Measurements from ENCODE around the gene DACH1. TPM values are rescaled to one million over a fixed set of nuclear protein-coding genes. Genes with fewer than 3 reads are reported as not detected.

Gene DACH1
- total and polyA plus RNA-seq, 2 of the 13 experiments (the other 11 are each of a cell fraction or from before 2014, with no cell fraction given), result not detected

GRCh38 chr13:71590654-71591148, 276.3 kb downstream of the DACH1 start:
- H3K9me3 ChIP-seq (ENCODE audit: low read length), result no peaks in the 10 kb centered on the region
- 5% methylated on average over 3 of the region's 3 CpGs for WGBS (ENCODE audit: low lambda C conversion rate)
- FAIRE-seq (no peak), ATAC-seq (no peak), DNase-seq (ENCODE audit: low spot score) (no peak)
- in situ Hi-C loops (cut with HindIII; ENCODE audit: extremely low pct_ligation_motif_present, low pct_unique_long_range_greater_than_20kb), result no loop called here
- H3K27ac ChIP-seq (ENCODE audit: extremely low read length, insufficient read depth, low read length), result no peak overlapping the region
- TF ChIP-seq SSRP1 (CRISPR knock-in tag; IDR thresholded peaks at IDR 0.05) (no peak), PRDM10 (CRISPR knock-in tag; IDR thresholded peaks at IDR 0.05; ENCODE audit: low read depth) (no peak), ZNF280B (CRISPR knock-in tag; IDR thresholded peaks at IDR 0.05; ENCODE audit: borderline replicate concordance) (no peak), PPARG (CRISPR knock-in tag; conservative IDR thresholded peaks at IDR 0.05) (no peak), ZNF569 (CRISPR knock-in tag; IDR thresholded peaks at IDR 0.05; ENCODE audit: borderline replicate concordance) (no peak), ASH2L (IDR thresholded peaks at IDR 0.05; ENCODE audit: insufficient read length, low read depth, low read length) (no peak), ZNF75D (CRISPR knock-in tag; IDR thresholded peaks at IDR 0.05; ENCODE audit: borderline replicate concordance) (no peak), ZMYM4 (CRISPR knock-in tag; IDR thresholded peaks at IDR 0.05) (no peak), SMAD9 (CRISPR knock-in tag; IDR thresholded peaks at IDR 0.05) (no peak), DMAP1 (CRISPR knock-in tag; IDR thresholded peaks at IDR 0.05) (no peak), KDM2A (CRISPR knock-in tag; IDR thresholded peaks at IDR 0.05; ENCODE audit: borderline replicate concordance, low read depth) (no peak), SATB2 (CRISPR knock-in tag; IDR thresholded peaks at IDR 0.05) (no peak), EEA1 (CRISPR knock-in tag; IDR thresholded peaks at IDR 0.05; ENCODE audit: borderline replicate concordance) (no peak), HNRNPLL (IDR thresholded peaks at IDR 0.05; ENCODE audit: low read depth, low read length, poor library complexity, severe bottlenecking) (no peak), MATR3 (CRISPR knock-in tag; IDR thresholded peaks at IDR 0.05) (no peak), BRF2 (CRISPR knock-in tag; IDR thresholded peaks at IDR 0.05) (no peak)
- ChIA-PET CTCF (ENCODE audit: low intra/inter-chr PET ratio, low total read pairs) (no interaction called here), POLR2A (no interaction called here)
- H3K79me2 ChIP-seq (ENCODE audit: insufficient read depth, low read length), result no peaks in the 10 kb centered on the region
- no TSS peak for BruUV-seq (replicated peaks)
- H3K9ac ChIP-seq (ENCODE audit: insufficient read depth, low read depth, low read length), result no peak overlapping the region
- no peaks in the 10 kb centered on the region for H3K4me1 ChIP-seq (ENCODE audit: insufficient read depth, low read length)
- no peaks in the 10 kb centered on the region for H4K20me1 ChIP-seq (ENCODE audit: insufficient read depth, low read length)
- intact Hi-C loops (cut with micrococcal nuclease; ENCODE audit: unreplicated experiment), result no loop called here
- no peak overlapping the region for H3K4me2 ChIP-seq (ENCODE audit: low read depth, low read length)
- H3K27me3 ChIP-seq (ENCODE audit: control insufficient read depth in 1 of 2, insufficient read depth in 2 of 2, low read length in 2 of 2), result no peaks in the 10 kb centered on the region
- no peaks in the 10 kb centered on the region for H3K36me3 ChIP-seq (replicated peaks in 1 of 2; ENCODE audit: control insufficient read depth in 1 of 2, insufficient read depth in 2 of 2, low read length in 2 of 2)
- no peak overlapping the region for H3K4me3 ChIP-seq (replicated peaks in 1 of 3; ENCODE audit: insufficient read depth in 1 of 3, low read depth in 2 of 3, low read length in 3 of 3)
- no peak overlapping the region for H2AFZ ChIP-seq (ENCODE audit: low read length)

Measured in HepG2 (cell line).